Loucy (cell line): ENCODE data around the gene AATK.

Experiments used
- H2AFZ ChIP-seq: fragments of 200-600 bp; sonication (generic); 2 replicates; pipeline ENCODE4 v1.6.0; 2016; ENCODE audit warnings: antibody characterized with exemption, mild to moderate bottlenecking, low read length, moderate library complexity
- H3F3A ChIP-seq: fragments of 200-600 bp; 2 replicates; pipeline ENCODE4 v1.6.0; 2016; ENCODE audit warnings: antibody characterized with exemption, low read depth, mild to moderate bottlenecking
- H3K27me3 ChIP-seq: fragments of 200-600 bp; sonication (generic); 2 replicates; pipeline ENCODE4 v1.6.1; 2014; ENCODE audit warnings: low read length, mild to moderate bottlenecking; ENCODE audit not compliant: insufficient read depth, poor library complexity, severe bottlenecking
- H3K36me3 ChIP-seq: fragments of 200-600 bp; sonication (generic); 2 replicates; pipeline ENCODE4 v1.6.1; 2016; ENCODE audit warnings: low read length; ENCODE audit not compliant: insufficient read depth
- H3K4me1 ChIP-seq: fragments of 200-600 bp; sonication (generic); 2 replicates; pipeline ENCODE4 v1.5.1; 2014; ENCODE audit warnings: low read length, mild to moderate bottlenecking; ENCODE audit not compliant: insufficient read depth, poor library complexity, severe bottlenecking
- H3K4me2 ChIP-seq: fragments of 200-600 bp; sonication (generic); 2 replicates; pipeline ENCODE4 v1.6.0; 2014; ENCODE audit warnings: antibody characterized with exemption, low read length, low read depth, mild to moderate bottlenecking; ENCODE audit not compliant: poor library complexity, severe bottlenecking
- H3K4me3 ChIP-seq: fragments of 200-600 bp; sonication (generic); 2 replicates; pipeline ENCODE4 v1.5.1; 2014; ENCODE audit warnings: low read length, mild to moderate bottlenecking, mixed read lengths; ENCODE audit not compliant: poor library complexity, severe bottlenecking
- H3K79me2 ChIP-seq: fragments of 200-600 bp; sonication (generic); 2 replicates; pipeline ENCODE4 v1.6.1; 2014; ENCODE audit warnings: low read length; ENCODE audit not compliant: insufficient read depth
- H3K9ac ChIP-seq: fragments of 200-600 bp; sonication (generic); 2 replicates; pipeline ENCODE4 v1.6.0; 2014; ENCODE audit warnings: mild to moderate bottlenecking, low read depth, low read length, moderate library complexity; ENCODE audit not compliant: poor library complexity, severe bottlenecking
- H3K9me2 ChIP-seq: fragments of 200-600 bp; sonication (generic); replicated peaks from 2 replicates; pipeline ENCODE4 v1.6.1; 2016; ENCODE audit warnings: low read depth, low read length, mixed read lengths
- H3K9me3 ChIP-seq: fragments of 200-600 bp; sonication (generic); 2 replicates; pipeline ENCODE4 v1.6.1; 2014; ENCODE audit warnings: mild to moderate bottlenecking, antibody characterized with exemption, low read length, low read depth; ENCODE audit not compliant: insufficient read depth
- H4K20me1 ChIP-seq: fragments of 200-600 bp; sonication (generic); 2 replicates; pipeline ENCODE4 v1.6.0; 2014; ENCODE audit warnings: antibody characterized with exemption, low read length, mild to moderate bottlenecking; ENCODE audit not compliant: insufficient read depth, poor library complexity, severe bottlenecking
- EZH2phosphoT487 ChIP-seq: fragments of 200-600 bp; IDR thresholded peaks from 2 replicates; pipeline ENCODE4 v1.6.1; 2018; ENCODE audit warnings: antibody characterized with exemption, mild to moderate bottlenecking, moderate library complexity, borderline replicate concordance
- TF ChIP-seq, protein P1 (sequence below): fragments of 200-600 bp; sonication (generic); conservative IDR thresholded peaks from 2 replicates; pipeline ENCODE4 v1.5.1; 2014; ENCODE audit warnings: mild to moderate bottlenecking, antibody characterized with exemption, low read length

The AATK gene

GRCh38 chr17:81153340-81153803, 12.6 kb downstream of the AATK start:
- H3K27me3 ChIP-seq, result no peaks in the 10 kb centered on the region
- no peak overlapping the region for H2AFZ ChIP-seq
- H3K79me2 ChIP-seq, result no peaks in the 10 kb centered on the region
- no peaks in the 10 kb centered on the region for H3K36me3 ChIP-seq
- no peaks in the 10 kb centered on the region for H3K9me2 ChIP-seq
- H3K4me1 ChIP-seq, result no peaks in the 10 kb centered on the region
- TF ChIP-seq, protein P1, sequence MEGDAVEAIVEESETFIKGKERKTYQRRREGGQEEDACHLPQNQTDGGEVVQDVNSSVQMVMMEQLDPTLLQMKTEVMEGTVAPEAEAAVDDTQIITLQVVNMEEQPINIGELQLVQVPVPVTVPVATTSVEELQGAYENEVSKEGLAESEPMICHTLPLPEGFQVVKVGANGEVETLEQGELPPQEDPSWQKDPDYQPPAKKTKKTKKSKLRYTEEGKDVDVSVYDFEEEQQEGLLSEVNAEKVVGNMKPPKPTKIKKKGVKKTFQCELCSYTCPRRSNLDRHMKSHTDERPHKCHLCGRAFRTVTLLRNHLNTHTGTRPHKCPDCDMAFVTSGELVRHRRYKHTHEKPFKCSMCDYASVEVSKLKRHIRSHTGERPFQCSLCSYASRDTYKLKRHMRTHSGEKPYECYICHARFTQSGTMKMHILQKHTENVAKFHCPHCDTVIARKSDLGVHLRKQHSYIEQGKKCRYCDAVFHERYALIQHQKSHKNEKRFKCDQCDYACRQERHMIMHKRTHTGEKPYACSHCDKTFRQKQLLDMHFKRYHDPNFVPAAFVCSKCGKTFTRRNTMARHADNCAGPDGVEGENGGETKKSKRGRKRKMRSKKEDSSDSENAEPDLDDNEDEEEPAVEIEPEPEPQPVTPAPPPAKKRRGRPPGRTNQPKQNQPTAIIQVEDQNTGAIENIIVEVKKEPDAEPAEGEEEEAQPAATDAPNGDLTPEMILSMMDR, result no peak
- TF ChIP-seq EZH2phosphoT487, result no peak
- no peaks in the 10 kb centered on the region for H3F3A ChIP-seq
- no peaks in the 10 kb centered on the region for H4K20me1 ChIP-seq
- H3K9me3 ChIP-seq, result no peaks in the 10 kb centered on the region
- H3K9ac ChIP-seq, result no peak overlapping the region
- H3K4me2 ChIP-seq, result no peak overlapping the region
- no peak overlapping the region for H3K4me3 ChIP-seq

- no peaks in the 10 kb centered on the region for H3F3A ChIP-seq
- H3K9ac ChIP-seq, result no peak overlapping the region
- H3K9me3 ChIP-seq, result no peaks in the 10 kb centered on the region
- H3K4me1 ChIP-seq, result no peaks in the 10 kb centered on the region
- no peaks in the 10 kb centered on the region for H3K36me3 ChIP-seq
- H3K4me3 ChIP-seq, result no peak overlapping the region
- no peaks in the 10 kb centered on the region for H3K79me2 ChIP-seq
- H3K27me3 ChIP-seq, result no peaks in the 10 kb centered on the region
- no peaks in the 10 kb centered on the region for H3K9me2 ChIP-seq
- no peak overlapping the region for H2AFZ ChIP-seq
- H4K20me1 ChIP-seq, result no peaks in the 10 kb centered on the region
- no peak for TF ChIP-seq EZH2phosphoT487
- TF ChIP-seq, protein P1, result no peak
- H3K4me2 ChIP-seq, result no peak overlapping the region
Measured at GRCh38 chr17:81152288-81152828, 13.7 kb downstream of the AATK start.

- Histone ChIP-seq H2AFZ (no peak overlapping the region), H3K4me3 (no peak overlapping the region), H3K9me2 (no peaks in the 10 kb centered on the region), H3K4me2 (no peak overlapping the region), H3F3A (no peaks in the 10 kb centered on the region), H3K4me1 (no peaks in the 10 kb centered on the region), H3K27me3 (no peaks in the 10 kb centered on the region), H4K20me1 (no peaks in the 10 kb centered on the region), H3K9ac (no peak overlapping the region), H3K36me3 (no peaks in the 10 kb centered on the region), H3K79me2 (no peaks in the 10 kb centered on the region), H3K9me3 (no peaks in the 10 kb centered on the region)
- no peak for TF ChIP-seq EZH2phosphoT487
- TF ChIP-seq, protein P1, result no peak
Measured at GRCh38 chr17:81151278-81151677, 14.7 kb downstream of the AATK start.
